GM19193 (cell line): Measurements from ENCODE around the gene PKLR.

ENCODE experiments used
- POLR2A ChIP-seq: IDR thresholded peaks from 4 replicates; pipeline ENCODE4 v1.6.1; 2011; ENCODE audit not compliant: insufficient read depth, insufficient read length; ENCODE audit errors: extremely low read depth

PKLR gene

GRCh38 chr1:155241841-155242264 lies 59.4 kb downstream of the PKLR start:
- TF ChIP-seq POLR2A, result no peak

- TF ChIP-seq POLR2A, result no peak
These were observed 60.1 kb downstream of the PKLR start for GRCh38 chr1:155241069-155241679.
